Measurements from ENCODE around the gene OR9Q1. TPM values are rescaled to one million over a fixed set of nuclear protein-coding genes. Genes with fewer than 3 reads are reported as not detected.

Gene OR9Q1
- total and polyA plus RNA-seq, 2 of the 13 experiments (the other 11 are each of a cell fraction or from before 2014, with no cell fraction given), result not detected

DNA sequence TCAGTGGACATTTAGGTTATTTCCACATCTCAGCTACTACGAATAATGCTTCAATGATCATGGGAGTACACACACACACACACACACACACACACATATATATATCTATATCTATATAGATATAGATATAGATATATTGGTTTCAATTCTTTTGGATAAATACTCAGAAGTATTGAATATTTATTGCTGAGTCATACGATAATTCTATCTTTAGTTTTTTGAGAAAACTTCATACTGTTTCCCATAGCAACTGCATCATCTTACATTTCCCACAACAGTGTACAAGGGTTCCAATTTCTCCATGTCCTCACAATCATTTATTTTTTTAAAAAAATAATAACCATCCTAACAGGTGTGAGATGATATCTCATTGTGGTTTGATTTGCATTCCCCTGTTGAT, 172.3 kb downstream of the OR9Q1 start:
- ChIA-PET CTCF (ENCODE audit: low intra/inter-chr PET ratio, low total read pairs) (no interaction called here), POLR2A (no interaction called here)
- Histone ChIP-seq H3K9me3 (ENCODE audit: low read length) (peaks cover 20% of the 10 kb centered on the region), H3K4me1 (ENCODE audit: insufficient read depth, low read length) (no peaks in the 10 kb centered on the region), H2AFZ (ENCODE audit: low read length) (no peak overlapping the region), H3K36me3 (replicated peaks in 1 of 2; ENCODE audit: control insufficient read depth in 1 of 2, insufficient read depth in 2 of 2, low read length in 2 of 2) (no peaks in the 10 kb centered on the region), H3K9ac (ENCODE audit: insufficient read depth, low read depth, low read length) (no peak overlapping the region), H3K27me3 (ENCODE audit: control insufficient read depth in 1 of 2, insufficient read depth in 2 of 2, low read length in 2 of 2) (no peaks in the 10 kb centered on the region), H3K79me2 (ENCODE audit: insufficient read depth, low read length) (no peaks in the 10 kb centered on the region), H3K4me3 (replicated peaks in 1 of 3; ENCODE audit: insufficient read depth in 1 of 3, low read depth in 2 of 3, low read length in 3 of 3) (no peak overlapping the region), H3K27ac (ENCODE audit: extremely low read length, insufficient read depth, low read length) (no peak overlapping the region), H3K4me2 (ENCODE audit: low read depth, low read length) (no peak overlapping the region), H4K20me1 (ENCODE audit: insufficient read depth, low read length) (no peaks in the 10 kb centered on the region)
- BruUV-seq (replicated peaks), result no TSS peak
- no peak for DNase-seq (ENCODE audit: low spot score)
- FAIRE-seq, result no peak
- ATAC-seq, result no peak
- in situ Hi-C loops (cut with HindIII; ENCODE audit: extremely low pct_ligation_motif_present, low pct_unique_long_range_greater_than_20kb), result no loop called here
- intact Hi-C loops (cut with micrococcal nuclease; ENCODE audit: unreplicated experiment), result no loop called here
- 84% methylated on average over 2 of the region's 2 CpGs for WGBS (ENCODE audit: low lambda C conversion rate)
- no peak for TF ChIP-seq ZNF773 (CRISPR knock-in tag; IDR thresholded peaks at IDR 0.05; ENCODE audit: borderline replicate concordance)
- no peak for TF ChIP-seq SRSF1 (optimal IDR thresholded peaks at IDR 0.05; ENCODE audit: low read depth, low read length)
- TF ChIP-seq CBFB (CRISPR knock-in tag; IDR thresholded peaks at IDR 0.05), result no peak
- TF ChIP-seq, protein P1, sequence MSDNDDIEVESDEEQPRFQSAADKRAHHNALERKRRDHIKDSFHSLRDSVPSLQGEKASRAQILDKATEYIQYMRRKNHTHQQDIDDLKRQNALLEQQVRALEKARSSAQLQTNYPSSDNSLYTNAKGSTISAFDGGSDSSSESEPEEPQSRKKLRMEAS (IDR thresholded peaks at IDR 0.05), result no peak
- TF ChIP-seq ZNF343 (CRISPR knock-in tag; IDR thresholded peaks at IDR 0.05), result no peak
- TF ChIP-seq NR1H2 (CRISPR knock-in tag; IDR thresholded peaks at IDR 0.05; ENCODE audit: borderline replicate concordance, low read depth), result no peak
- TF ChIP-seq HMGA1 (CRISPR knock-in tag; conservative IDR thresholded peaks at IDR 0.05), result no peak
- TF ChIP-seq ZNF275 (CRISPR knock-in tag; IDR thresholded peaks at IDR 0.05; ENCODE audit: borderline replicate concordance), result no peak
- TF ChIP-seq MLX (CRISPR knock-in tag; IDR thresholded peaks at IDR 0.05), result no peak
- TF ChIP-seq SCMH1 (CRISPR knock-in tag; IDR thresholded peaks at IDR 0.05; ENCODE audit: borderline replicate concordance), result no peak
- no peak for TF ChIP-seq HNRNPL (IDR thresholded peaks at IDR 0.05; ENCODE audit: low read depth, low read length)
- peak; percentile 22 to 70; a peak in 3 of 4 replicates for TF ChIP-seq MAFK (conservative IDR thresholded peaks at IDR 0.05 in 1 of 2, IDR thresholded peaks at IDR 0.05 in 1 of 2; ENCODE audit: low read length in 2 of 2)
- peak; percentile 57; the same call in 1 of the 2 replicates for TF ChIP-seq MAFF (IDR thresholded peaks at IDR 0.05; ENCODE audit: low read depth, low read length)
- TF ChIP-seq ZNF451 (CRISPR knock-in tag; IDR thresholded peaks at IDR 0.05), result no peak
- no peak for TF ChIP-seq KLF15 (CRISPR knock-in tag; IDR thresholded peaks at IDR 0.05; ENCODE audit: borderline replicate concordance)
- no peak for TF ChIP-seq SALL2 (CRISPR knock-in tag; IDR thresholded peaks at IDR 0.05)
- TF ChIP-seq, protein P2, sequence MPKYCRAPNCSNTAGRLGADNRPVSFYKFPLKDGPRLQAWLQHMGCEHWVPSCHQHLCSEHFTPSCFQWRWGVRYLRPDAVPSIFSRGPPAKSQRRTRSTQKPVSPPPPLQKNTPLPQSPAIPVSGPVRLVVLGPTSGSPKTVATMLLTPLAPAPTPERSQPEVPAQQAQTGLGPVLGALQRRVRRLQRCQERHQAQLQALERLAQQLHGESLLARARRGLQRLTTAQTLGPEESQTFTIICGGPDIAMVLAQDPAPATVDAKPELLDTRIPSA (CRISPR knock-in tag; IDR thresholded peaks at IDR 0.05; ENCODE audit: borderline replicate concordance), result no peak
- TF ChIP-seq NFE2L1 (CRISPR knock-in tag; IDR thresholded peaks at IDR 0.05; ENCODE audit: borderline replicate concordance), result no peak
- no peak for TF ChIP-seq CTCF (CRISPR knock-in tag; IDR thresholded peaks at IDR 0.05)
- no peak for TF ChIP-seq MTERF4 (CRISPR knock-in tag; IDR thresholded peaks at IDR 0.05)
- TF ChIP-seq POLR2A (IDR thresholded peaks at IDR 0.05; ENCODE audit: insufficient read depth in 1 of 2, low read depth in 2 of 2, low read length in 2 of 2), result no peak
- TF ChIP-seq NFE2L2 (IDR thresholded peaks at IDR 0.05; ENCODE audit: low read length), result peak; percentile 42; the same call in 1 of the 2 replicates
